SK-N-SH (cell line): ENCODE results near the gene TGFB3. TPM values are rescaled to one million over a fixed set of nuclear protein-coding genes. Genes with fewer than 3 reads are reported as not detected.

Experiments
- CTCF ChIA-PET: fragments of 300-600, 350-600 bp; formaldehyde crosslinking; extraction: SDS; loops from one replicate; lab custom pipeline; 2021; lab: Yijun Ruan, JAX
- POLR2A ChIA-PET: fragments of 350-600 bp; sonication (Branson Sonifier 250); formaldehyde crosslinking; extraction: SDS; loops from one replicate; lab custom pipeline; 2020; ENCODE audit warnings: antibody characterized with exemption, inconsistent platforms; lab: Yijun Ruan, JAX
- DNase-seq: peaks from one replicate; pipeline ENCODE4 v3.0.0; 2012
- H2AFZ ChIP-seq: fragments of 200-600 bp; sonication (generic); 2 replicates; pipeline ENCODE4 v1.8.1; 2016; ENCODE audit warnings: antibody characterized with exemption, mild to moderate bottlenecking, low read depth
- H3F3A ChIP-seq: fragments of 200-600 bp; sonication (generic); replicated peaks from 2 replicates; pipeline ENCODE3; 2016; ENCODE audit warnings: antibody characterized with exemption, mild to moderate bottlenecking; ENCODE audit not compliant: insufficient read depth
- H3K27ac ChIP-seq, 2 experiments: fragments of 200-500 bp in 1 of 2; fragments of 200-600 bp in 1 of 2; sonication (Bioruptor generic) in 1 of 2; sonication (generic), shearing (Covaris generic) in 1 of 2; 2 replicates each; pipeline versions ENCODE4 v1.5.1 to v1.6.1; 2014 to 2016; ENCODE audit warnings: low read depth in 2 of 2, inconsistent platforms in 1 of 2, low read length in 1 of 2, mild to moderate bottlenecking in 1 of 2, mixed read lengths in 1 of 2
- H3K27me3 ChIP-seq: fragments of 200-600 bp; sonication (generic), shearing (Covaris generic); 2 replicates; pipeline ENCODE4 v1.6.1; 2016; ENCODE audit warnings: mixed run types; ENCODE audit not compliant: insufficient read depth
- H3K36me3 ChIP-seq, 2 experiments: fragments of 200-500 bp in 1 of 2; fragments of 200-600 bp in 1 of 2; sonication (Bioruptor generic) in 1 of 2; sonication (generic) in 1 of 2; replicated peaks in 1 of 2; 2 replicates each; pipeline versions ENCODE3 to v1.5.1; 2014 to 2016; ENCODE audit warnings: low read length in 1 of 2, mild to moderate bottlenecking in 1 of 2; ENCODE audit not compliant: insufficient read depth in 2 of 2, control insufficient read depth in 1 of 2
- H3K4me1 ChIP-seq, 2 experiments: fragments of 200-500 bp in 1 of 2; fragments of 200-600 bp in 1 of 2; sonication (Bioruptor generic) in 1 of 2; sonication (generic), shearing (Covaris generic) in 1 of 2; 2 replicates each; pipeline versions ENCODE4 v1.5.1 to v1.6.1; 2014 to 2016; ENCODE audit warnings: low read depth in 1 of 2, low read length in 1 of 2, mixed run types in 1 of 2; ENCODE audit not compliant: insufficient read depth in 2 of 2, control insufficient read depth in 1 of 2
- H3K4me2 ChIP-seq: fragments of 200-600 bp; sonication (generic), shearing (Covaris generic); 2 replicates; pipeline ENCODE4 v1.6.1; 2017; ENCODE audit warnings: mixed run types
- H3K4me3 ChIP-seq, 2 experiments: fragments of 200-500 bp in 1 of 2; fragments of 200-600 bp in 1 of 2; sonication (Bioruptor generic) in 1 of 2; sonication (generic), shearing (Covaris generic) in 1 of 2; 2 replicates each; pipeline versions ENCODE4 v1.5.1 to v1.8.1; 2014 to 2016; ENCODE audit warnings: low read depth in 2 of 2, inconsistent platforms in 1 of 2, low read length in 1 of 2, mild to moderate bottlenecking in 1 of 2, mixed read lengths in 1 of 2, moderate library complexity in 1 of 2
- H3K79me2 ChIP-seq: fragments of 200-600 bp; sonication (generic); 2 replicates; pipeline ENCODE4 v1.8.1; 2017; ENCODE audit warnings: mild to moderate bottlenecking; ENCODE audit not compliant: insufficient read depth
- H3K9ac ChIP-seq: fragments of 200-600 bp; sonication (generic); 2 replicates; pipeline ENCODE4 v1.6.1; 2017; ENCODE audit warnings: mixed run types
- H3K9me2 ChIP-seq: fragments of 200-600 bp; sonication (generic); 2 replicates; pipeline ENCODE4 v1.6.1; 2017; ENCODE audit warnings: mixed run types
- H3K9me3 ChIP-seq: fragments of 200-600 bp; sonication (generic); 2 replicates; pipeline ENCODE4 v1.6.1; 2017; ENCODE audit warnings: mixed run types, mild to moderate bottlenecking, moderate library complexity
- H4K20me1 ChIP-seq: fragments of 200-600 bp; sonication (generic); 2 replicates; pipeline ENCODE4 v1.6.1; 2017; ENCODE audit warnings: mild to moderate bottlenecking, mixed run types; ENCODE audit not compliant: insufficient read depth
- CTCF ChIP-seq: fragments of 200-600 bp; sonication (generic); IDR thresholded peaks from 2 replicates; pipeline ENCODE4 v1.6.1; 2017; ENCODE audit warnings: antibody characterized with exemption, mild to moderate bottlenecking, moderate library complexity
- EP300 ChIP-seq, 2 experiments: IDR thresholded peaks; 2 replicates each; pipeline versions ENCODE4 v1.4.0 to v1.6.1; 2012; ENCODE audit warnings: borderline replicate concordance in 1 of 2, low read depth in 1 of 2, low read length in 1 of 2
- EZH2phosphoT487 ChIP-seq: fragments of 200-600 bp; sonication (generic); IDR thresholded peaks from 2 replicates; pipeline ENCODE4 v1.6.1; 2017; ENCODE audit warnings: low read depth, mixed run types, mild to moderate bottlenecking, antibody characterized with exemption, moderate library complexity, borderline replicate concordance
- FOXJ3 ChIP-seq: sonication (generic); formaldehyde crosslinking; IDR thresholded peaks from 2 replicates; pipeline ENCODE4 v1.5.1; 2020; ENCODE audit warnings: mild to moderate bottlenecking, missing genetic modification reagents
- GABPA ChIP-seq: IDR thresholded peaks from 2 replicates; pipeline ENCODE4 v1.4.0; 2012; ENCODE audit warnings: low read depth, mild to moderate bottlenecking
- GATA2 ChIP-seq: sonication (generic); formaldehyde crosslinking; IDR thresholded peaks from 2 replicates; pipeline ENCODE4 v1.5.0; 2020; ENCODE audit warnings: mild to moderate bottlenecking, missing genetic modification reagents
- MXI1 ChIP-seq: IDR thresholded peaks from 2 replicates; pipeline ENCODE4 v1.6.1; 2012; ENCODE audit warnings: mild to moderate bottlenecking, low read depth, low read length, improper control_type of control experiment
- NRF1 ChIP-seq: IDR thresholded peaks from 2 replicates; pipeline ENCODE4 v1.6.1; 2012; ENCODE audit warnings: low read depth, mild to moderate bottlenecking, low read length
- POLR2AphosphoS5 ChIP-seq: IDR thresholded peaks from 2 replicates; pipeline ENCODE4 v1.6.1; 2012; ENCODE audit warnings: low read depth, low read length
- RAD21 ChIP-seq: IDR thresholded peaks from 2 replicates; pipeline ENCODE4 v1.6.1; 2012; ENCODE audit warnings: mild to moderate bottlenecking, low read length
- RCOR1 ChIP-seq: fragments of 150-350 bp; IDR thresholded peaks from 2 replicates; pipeline ENCODE4 v1.6.1; 2017; ENCODE audit warnings: antibody characterized with exemption, low read length
- TCF12 ChIP-seq: IDR thresholded peaks from 2 replicates; pipeline ENCODE4 v1.4.0; 2012
- TEAD4 ChIP-seq: IDR thresholded peaks from 2 replicates; pipeline ENCODE4 v1.4.0; 2012; ENCODE audit warnings: mild to moderate bottlenecking, borderline replicate concordance; ENCODE audit not compliant: insufficient read depth
- WGBS: methylation state at CpG from one replicate; pipeline ENCODE4 v1.1.6; 2017; ENCODE audit warnings: low lambda C conversion rate; 5-methylcytosine and 5-hydroxymethylcytosine counted together
- polyA plus RNA-seq, 3 experiments: library from polyadenylated mRNA; depleted of rRNA; stranded (reverse); fragments of >200 nt; gene quantifications; 2 replicates each; pipeline ENCODE4 v1.2.3, GENCODE V29; 2012

Gene TGFB3
- polyA plus RNA-seq, 1 of the 3 experiments (the other 2 are of a cell fraction), result 7.6 TPM

- no peak overlapping the region for H3K4me3 ChIP-seq
- CTCF ChIA-PET, result interaction anchor here (0.5 to 19.6 kb wide), 11 partner anchors 13 to 1393 kb away, joined by 3 to 550 read pairs (median 4); no protein-coding TSS in a partner anchor
- peaks cover 5% of the 10 kb centered on the region for H3F3A ChIP-seq
- no peak overlapping the region for H3K4me2 ChIP-seq
- no peak for DNase-seq
- no peaks in the 10 kb centered on the region for H3K27me3 ChIP-seq
- no peaks in the 10 kb centered on the region for H3K79me2 ChIP-seq
- no peaks in the 10 kb centered on the region for H3K36me3 ChIP-seq
- H3K9me2 ChIP-seq, result no peaks in the 10 kb centered on the region
- H3K27ac ChIP-seq, result no peak overlapping the region
- H2AFZ ChIP-seq, result no peak overlapping the region
- peaks cover 14 to 51% of the 10 kb centered on the region in 2 experiments; a peak in 3 of 4 replicates for H3K4me1 ChIP-seq
- TF ChIP-seq CTCF (0 out of 2 replicates have a peak, but pooled peaks have one; percentile 13), POLR2AphosphoS5 (no peak), EZH2phosphoT487 (no peak), TEAD4 (no peak)
- POLR2A ChIA-PET, result no interaction called here
- H4K20me1 ChIP-seq, result no peaks in the 10 kb centered on the region
- no peak overlapping the region for H3K9ac ChIP-seq
- 80% methylated on average over 8 of the region's 8 CpGs for WGBS
- H3K9me3 ChIP-seq, result no peaks in the 10 kb centered on the region
Observed at GRCh38 chr14:75976826-75977581, 4.8 kb downstream of the TGFB3 start.

GRCh38 chr14:75972801-75973421 is 8.9 kb downstream of the TGFB3 start:
- peaks cover 0 to 24% of the 10 kb centered on the region in 2 experiments; a peak in 2 of 4 replicates for H3K4me1 ChIP-seq
- 35% methylated on average over 7 of the region's 7 CpGs for WGBS
- POLR2A ChIA-PET, result no interaction called here

More at GRCh38 chr14:75972801-75973421, 8.9 kb downstream of the TGFB3 start:
- Histone ChIP-seq H3K27ac (peak overlapping the region in 1 of 2 experiments; percentile 90; a peak in 2 of 4 replicates), H3K36me3 (no peaks in the 10 kb centered on the region), H3K9me2 (no peaks in the 10 kb centered on the region), H3K27me3 (no peaks in the 10 kb centered on the region), H3K4me3 (no peak overlapping the region), H3K79me2 (no peaks in the 10 kb centered on the region), H3K9me3 (no peaks in the 10 kb centered on the region), H3K4me2 (no peak overlapping the region), H3K9ac (no peak overlapping the region), H3F3A (peaks cover 2% of the 10 kb centered on the region), H4K20me1 (no peaks in the 10 kb centered on the region), H2AFZ (no peak overlapping the region)
- TF ChIP-seq EP300 (IDR thresholded peaks at IDR 0.05; ENCODE audit: borderline replicate concordance in 1 of 2, low read depth in 1 of 2, low read length in 1 of 2), result peak in 1 of 2 experiments; percentile 82; a peak in 2 of 4 replicates
- peak; percentile 79 for TF ChIP-seq RCOR1
- TF ChIP-seq TCF12, result peak; percentile 16; the same call in 1 of the 2 replicates
- peak; percentile 21; the same call in 1 of the 2 replicates for TF ChIP-seq GATA2
- no peak for TF ChIP-seq GABPA
- TF ChIP-seq NRF1, result no peak
- TF ChIP-seq MXI1, result peak; percentile 94
- peak; percentile 2; the same call in 1 of the 2 replicates for TF ChIP-seq RAD21
- TF ChIP-seq TEAD4, result no peak
- peak; percentile 37; the same call in 1 of the 2 replicates for TF ChIP-seq FOXJ3 (CRISPR knock-in tag)
- CTCF ChIA-PET, result interaction anchor here (0.8 to 19.6 kb wide), 8 partner anchors 9 to 264 kb away, joined by 3 to 550 read pairs (median 4); partner anchors contain the start of gene TGFB3
- DNase-seq, result peak; percentile 71
